Measurements from ENCODE around the gene APP. TPM values are rescaled to one million over a fixed set of nuclear protein-coding genes. Genes with fewer than 3 reads are reported as not detected.
A peak's percentile ranks its signal among the peaks of the same experiment; 100 is the strongest.

APP gene
- polyA plus RNA-seq, 1 experiment: 964 TPM

DNA sequence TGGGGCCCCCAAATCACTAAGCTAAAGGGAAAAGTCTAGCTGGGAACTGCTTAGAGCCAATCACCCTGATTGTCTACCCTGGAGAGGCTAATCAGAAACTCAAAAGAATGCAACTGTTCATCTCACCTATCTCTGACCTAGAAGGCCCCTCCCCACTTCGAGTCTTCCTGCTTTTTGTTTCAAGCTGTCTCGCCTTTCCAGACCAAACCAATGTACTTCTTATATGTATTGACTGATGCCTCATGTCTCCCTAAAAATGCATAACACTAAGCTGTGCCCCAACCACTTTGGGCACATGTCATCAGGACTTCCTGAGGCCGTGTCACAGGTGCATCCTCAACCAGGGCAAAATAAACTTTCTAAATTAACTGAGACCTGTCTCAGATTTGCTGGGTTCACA lies 209.5 kb downstream of the APP start:
- ChIA-PET POLR2A (no interaction called here), CTCF (no interaction called here)
- no peak for DNase-seq (ENCODE audit: low read depth)
- peaks cover 4% of the 10 kb centered on the region; the same call in 1 of the 2 replicates for H3K36me3 ChIP-seq (ENCODE audit: control insufficient read depth, insufficient read depth, low read length)
- TF ChIP-seq, protein P1, sequence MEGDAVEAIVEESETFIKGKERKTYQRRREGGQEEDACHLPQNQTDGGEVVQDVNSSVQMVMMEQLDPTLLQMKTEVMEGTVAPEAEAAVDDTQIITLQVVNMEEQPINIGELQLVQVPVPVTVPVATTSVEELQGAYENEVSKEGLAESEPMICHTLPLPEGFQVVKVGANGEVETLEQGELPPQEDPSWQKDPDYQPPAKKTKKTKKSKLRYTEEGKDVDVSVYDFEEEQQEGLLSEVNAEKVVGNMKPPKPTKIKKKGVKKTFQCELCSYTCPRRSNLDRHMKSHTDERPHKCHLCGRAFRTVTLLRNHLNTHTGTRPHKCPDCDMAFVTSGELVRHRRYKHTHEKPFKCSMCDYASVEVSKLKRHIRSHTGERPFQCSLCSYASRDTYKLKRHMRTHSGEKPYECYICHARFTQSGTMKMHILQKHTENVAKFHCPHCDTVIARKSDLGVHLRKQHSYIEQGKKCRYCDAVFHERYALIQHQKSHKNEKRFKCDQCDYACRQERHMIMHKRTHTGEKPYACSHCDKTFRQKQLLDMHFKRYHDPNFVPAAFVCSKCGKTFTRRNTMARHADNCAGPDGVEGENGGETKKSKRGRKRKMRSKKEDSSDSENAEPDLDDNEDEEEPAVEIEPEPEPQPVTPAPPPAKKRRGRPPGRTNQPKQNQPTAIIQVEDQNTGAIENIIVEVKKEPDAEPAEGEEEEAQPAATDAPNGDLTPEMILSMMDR (IDR thresholded peaks at IDR 0.05; ENCODE audit: insufficient read depth, low read depth, low read length): no peak
- no peaks in the 10 kb centered on the region for H3K27me3 ChIP-seq (ENCODE audit: control insufficient read depth, insufficient read depth, low read length)
- H3K4me3 ChIP-seq (ENCODE audit: low read depth, low read length): no peak overlapping the region

DNA sequence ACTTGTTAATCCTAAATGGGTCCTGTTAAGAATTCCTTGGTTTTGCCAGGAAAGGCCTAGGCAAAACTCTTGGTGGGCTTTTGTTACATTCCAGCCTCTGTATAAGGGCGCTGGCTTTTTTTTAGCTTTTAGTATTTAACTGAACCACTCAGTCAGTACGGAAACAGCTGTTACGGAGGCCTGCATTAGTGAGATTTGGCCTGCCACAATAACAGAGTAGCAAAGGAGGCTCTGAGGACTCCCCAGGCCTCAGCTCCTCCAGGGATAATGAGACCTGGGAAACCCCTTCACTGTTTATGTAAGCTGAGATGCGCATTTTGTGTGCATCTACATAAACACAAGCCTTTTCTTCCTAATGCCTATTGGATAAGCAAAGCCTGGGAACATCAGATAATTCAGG lies 210.2 kb downstream of the APP start:
- no peak for DNase-seq (ENCODE audit: low read depth)
- peaks cover 4% of the 10 kb centered on the region; the same call in 1 of the 2 replicates for H3K36me3 ChIP-seq (ENCODE audit: control insufficient read depth, insufficient read depth, low read length)
- no peaks in the 10 kb centered on the region for H3K27me3 ChIP-seq (ENCODE audit: control insufficient read depth, insufficient read depth, low read length)
- H3K4me3 ChIP-seq (ENCODE audit: low read depth, low read length): no peak overlapping the region
- ChIA-PET CTCF (no interaction called here), POLR2A (no interaction called here)
- TF ChIP-seq, protein P1 (IDR thresholded peaks at IDR 0.05; ENCODE audit: insufficient read depth, low read depth, low read length): no peak

DNA sequence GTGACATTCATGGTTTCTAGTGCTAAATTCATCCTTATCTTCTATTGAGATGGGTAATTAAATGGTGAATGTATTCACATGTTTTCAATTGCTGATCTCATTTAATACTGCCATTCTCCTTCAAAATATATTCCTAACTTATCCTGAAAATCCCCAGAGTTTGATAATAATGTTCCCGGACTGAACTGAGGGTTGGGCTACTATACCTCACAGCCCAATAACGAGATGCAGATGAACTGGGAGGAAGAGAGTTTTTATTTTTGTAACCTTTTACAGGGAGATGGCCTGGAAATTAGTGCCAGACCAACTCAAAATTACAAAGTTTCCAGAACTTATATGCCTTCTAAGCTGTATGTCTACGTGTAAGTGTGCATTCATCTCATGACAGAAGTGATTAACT lies 210.8 kb downstream of the APP start:
- TF ChIP-seq, protein P1 (IDR thresholded peaks at IDR 0.05; ENCODE audit: insufficient read depth, low read depth, low read length): no peak
- no peak for DNase-seq (ENCODE audit: low read depth)
- CTCF ChIA-PET: no interaction called here
- Histone ChIP-seq H3K4me3 (ENCODE audit: low read depth, low read length) (no peak overlapping the region), H3K36me3 (ENCODE audit: control insufficient read depth, insufficient read depth, low read length) (peaks cover 5% of the 10 kb centered on the region; the same call in 1 of the 2 replicates), H3K27me3 (ENCODE audit: control insufficient read depth, insufficient read depth, low read length) (no peaks in the 10 kb centered on the region)
- POLR2A ChIA-PET: no interaction called here

DNA sequence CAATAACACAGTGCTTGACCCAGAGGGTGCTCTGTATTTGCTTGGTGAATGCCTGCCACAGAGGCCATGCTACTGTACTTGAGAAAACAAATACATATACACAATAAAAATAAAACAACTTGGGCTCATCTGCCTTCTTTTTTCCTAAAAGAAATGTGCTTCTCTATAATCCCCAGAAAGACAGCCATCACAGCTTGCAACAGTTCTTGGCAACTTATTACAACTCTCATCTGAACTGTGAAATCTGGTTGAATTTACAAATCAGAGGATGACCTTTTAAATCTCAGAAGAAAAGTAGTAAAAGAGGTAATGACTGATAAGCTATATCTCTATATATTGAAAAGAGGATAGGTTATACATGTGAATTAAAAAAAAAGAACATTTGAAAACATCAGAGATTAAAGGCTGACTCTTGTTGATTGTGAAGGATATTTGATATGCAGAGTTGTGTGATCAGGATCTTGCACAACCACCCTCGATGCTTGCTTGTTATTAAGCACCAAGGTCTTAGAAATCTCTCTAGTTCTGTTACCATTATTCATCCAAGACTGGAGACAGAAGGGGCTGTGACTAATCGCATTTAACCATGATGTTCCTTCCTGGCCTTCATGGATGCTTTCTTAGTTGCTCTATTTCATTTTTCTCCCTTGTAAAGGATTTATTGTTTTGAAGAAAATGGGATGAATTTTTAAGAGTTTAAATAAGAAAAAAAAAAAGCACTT lies 213.4 kb downstream of the APP start:
- Histone ChIP-seq H3K27me3 (ENCODE audit: control insufficient read depth, insufficient read depth, low read length) (no peaks in the 10 kb centered on the region), H3K36me3 (ENCODE audit: control insufficient read depth, insufficient read depth, low read length) (peaks cover 7% of the 10 kb centered on the region; the same call in 1 of the 2 replicates), H3K4me3 (ENCODE audit: low read depth, low read length) (no peak overlapping the region)
- DNase-seq (ENCODE audit: low read depth): peak; percentile 9
- POLR2A ChIA-PET: no interaction called here
- TF ChIP-seq, protein P1 (IDR thresholded peaks at IDR 0.05; ENCODE audit: insufficient read depth, low read depth, low read length): no peak
- CTCF ChIA-PET: no interaction called here

DNA sequence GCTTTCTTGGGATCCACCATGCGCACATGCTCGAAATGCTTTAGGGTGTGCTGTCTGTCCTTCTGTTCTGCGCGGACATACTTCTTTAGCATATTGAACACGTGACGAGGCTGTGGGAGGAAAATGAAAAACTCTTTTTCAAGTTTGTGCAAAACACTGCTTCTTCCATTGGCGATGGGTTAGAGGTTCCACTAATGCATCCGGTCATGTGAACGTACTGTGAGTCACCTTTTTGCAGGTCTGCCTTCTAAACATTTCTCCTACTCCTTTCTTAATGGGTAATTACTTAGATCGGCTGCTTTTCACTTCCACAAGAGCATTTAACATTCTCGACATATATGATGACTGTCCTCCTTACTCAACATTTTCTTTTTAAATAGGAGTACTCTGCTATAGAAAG lies 214.9 kb downstream of the APP start:
- Histone ChIP-seq H3K27me3 (ENCODE audit: control insufficient read depth, insufficient read depth, low read length) (no peaks in the 10 kb centered on the region), H3K4me3 (ENCODE audit: low read depth, low read length) (no peak overlapping the region), H3K36me3 (ENCODE audit: control insufficient read depth, insufficient read depth, low read length) (peaks cover 7% of the 10 kb centered on the region; the same call in 1 of the 2 replicates)
- TF ChIP-seq, protein P1 (IDR thresholded peaks at IDR 0.05; ENCODE audit: insufficient read depth, low read depth, low read length): no peak
- ChIA-PET CTCF (no interaction called here), POLR2A (no interaction called here)
- DNase-seq (ENCODE audit: low read depth): no peak

All from BJ (cell line).